ENCODE data around the gene MGA. TPM values are rescaled to one million over a fixed set of nuclear protein-coding genes. Genes with fewer than 3 reads are reported as not detected.
"Not testable (repeated sequence)": the region's sequence is repeated elsewhere in the genome, so short reads cannot be mapped to it uniquely, and the experiment has no call there.

The MGA gene
- total and polyA plus RNA-seq, 4 donors: 2.7 to 86.2 (median 14.1) TPM

DNA sequence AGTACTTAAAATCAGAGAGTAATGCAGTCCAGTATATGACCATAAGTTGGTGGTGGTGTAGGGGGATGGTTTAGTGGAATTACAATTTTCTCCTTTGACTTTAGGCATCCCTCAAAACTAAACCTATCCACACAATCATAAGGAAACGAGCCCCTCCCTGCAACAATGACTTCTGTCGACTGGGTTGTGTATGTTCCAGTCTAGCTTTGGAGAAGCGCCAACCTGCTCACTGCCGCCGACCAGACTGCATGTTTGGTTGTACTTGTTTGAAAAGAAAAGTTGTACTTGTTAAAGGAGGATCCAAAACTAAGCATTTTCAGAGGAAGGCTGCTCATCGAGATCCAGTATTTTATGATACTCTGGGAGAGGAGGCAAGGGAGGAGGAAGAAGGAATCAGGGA is 52.8 kb downstream of the MGA start:
- no peak overlapping the region for H3K27ac ChIP-seq (ENCODE audit: low read depth in 1 of 2, low read length in 1 of 2)
- WGBS, 2 donors: 55 to 66% methylated on average over 6 of the region's 6 CpGs
- no peaks in the 10 kb centered on the region for H3K9me3 ChIP-seq (ENCODE audit: control insufficient read depth in 4 of 4, insufficient read depth in 3 of 4, low read length in 3 of 4)
- ATAC-seq (ENCODE audit: insufficient read depth, low FRiP score): no peak
- no peak overlapping the region for H3K4me3 ChIP-seq
- no peak overlapping the region for H3K9ac ChIP-seq (ENCODE audit: insufficient read depth in 1 of 2, low read length in 2 of 2)
- peaks cover 11 to 32% (median 14%) of the 10 kb centered on the region in 4 donors for H3K36me3 ChIP-seq (ENCODE audit: control insufficient read depth in 4 of 4, insufficient read depth in 4 of 4, low read length in 4 of 4)
- H3K27me3 ChIP-seq (ENCODE audit: control insufficient read depth in 3 of 3, insufficient read depth in 3 of 3, low read length in 2 of 3): no peaks in the 10 kb centered on the region
- H3K4me1 ChIP-seq (ENCODE audit: control insufficient read depth in 5 of 5, insufficient read depth in 5 of 5, low read length in 5 of 5): peaks cover 0 to 15% (median 0%) of the 10 kb centered on the region in 5 donors
- DNase-seq: peak; percentile 68 to 90 (median 80)
- TF ChIP-seq, protein P1, sequence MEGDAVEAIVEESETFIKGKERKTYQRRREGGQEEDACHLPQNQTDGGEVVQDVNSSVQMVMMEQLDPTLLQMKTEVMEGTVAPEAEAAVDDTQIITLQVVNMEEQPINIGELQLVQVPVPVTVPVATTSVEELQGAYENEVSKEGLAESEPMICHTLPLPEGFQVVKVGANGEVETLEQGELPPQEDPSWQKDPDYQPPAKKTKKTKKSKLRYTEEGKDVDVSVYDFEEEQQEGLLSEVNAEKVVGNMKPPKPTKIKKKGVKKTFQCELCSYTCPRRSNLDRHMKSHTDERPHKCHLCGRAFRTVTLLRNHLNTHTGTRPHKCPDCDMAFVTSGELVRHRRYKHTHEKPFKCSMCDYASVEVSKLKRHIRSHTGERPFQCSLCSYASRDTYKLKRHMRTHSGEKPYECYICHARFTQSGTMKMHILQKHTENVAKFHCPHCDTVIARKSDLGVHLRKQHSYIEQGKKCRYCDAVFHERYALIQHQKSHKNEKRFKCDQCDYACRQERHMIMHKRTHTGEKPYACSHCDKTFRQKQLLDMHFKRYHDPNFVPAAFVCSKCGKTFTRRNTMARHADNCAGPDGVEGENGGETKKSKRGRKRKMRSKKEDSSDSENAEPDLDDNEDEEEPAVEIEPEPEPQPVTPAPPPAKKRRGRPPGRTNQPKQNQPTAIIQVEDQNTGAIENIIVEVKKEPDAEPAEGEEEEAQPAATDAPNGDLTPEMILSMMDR (IDR thresholded peaks at IDR 0.05; ENCODE audit: control extremely low read depth, extremely low read depth): no peak

DNA sequence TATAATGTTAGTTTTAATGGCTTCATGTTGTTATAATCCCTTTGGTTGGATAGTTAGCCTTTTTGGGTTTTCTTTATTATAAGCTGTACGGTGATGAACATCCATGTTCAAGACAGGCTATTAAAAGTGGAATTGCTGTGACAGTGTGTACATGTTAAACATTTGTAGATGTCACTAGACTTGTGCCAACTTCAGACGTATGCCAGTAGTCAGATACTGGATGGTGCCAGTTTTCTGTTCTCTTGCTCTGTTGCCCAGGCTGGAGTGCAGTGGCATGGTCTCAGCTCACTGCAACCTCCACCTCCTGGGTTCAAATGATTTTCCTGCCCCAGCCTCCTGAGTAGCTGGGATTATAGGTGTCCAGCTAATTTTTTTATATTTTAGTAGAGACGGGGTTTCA is 54.1 kb downstream of the MGA start:
- Histone ChIP-seq H3K4me1 (ENCODE audit: control insufficient read depth in 5 of 5, insufficient read depth in 5 of 5, low read length in 5 of 5) (peaks cover 0 to 15% (median 0%) of the 10 kb centered on the region in 5 donors), H3K9me3 (ENCODE audit: control insufficient read depth in 4 of 4, insufficient read depth in 3 of 4, low read length in 3 of 4) (no peaks in the 10 kb centered on the region), H3K9ac (ENCODE audit: insufficient read depth in 1 of 2, low read length in 2 of 2) (no peak overlapping the region), H3K27ac (ENCODE audit: low read depth in 1 of 2, low read length in 1 of 2) (no peak overlapping the region), H3K36me3 (ENCODE audit: control insufficient read depth in 4 of 4, insufficient read depth in 4 of 4, low read length in 4 of 4) (peaks cover 9 to 29% (median 13%) of the 10 kb centered on the region in 4 donors), H3K4me3 (no peak overlapping the region), H3K27me3 (ENCODE audit: control insufficient read depth in 3 of 3, insufficient read depth in 3 of 3, low read length in 2 of 3) (no peaks in the 10 kb centered on the region)
- DNase-seq (no peak), ATAC-seq (ENCODE audit: insufficient read depth, low FRiP score) (no peak)
- 88 to 94% methylated on average over 3 of the region's 3 CpGs for WGBS, 2 donors
- TF ChIP-seq, protein P1 (IDR thresholded peaks at IDR 0.05; ENCODE audit: control extremely low read depth, extremely low read depth): no peak

DNA sequence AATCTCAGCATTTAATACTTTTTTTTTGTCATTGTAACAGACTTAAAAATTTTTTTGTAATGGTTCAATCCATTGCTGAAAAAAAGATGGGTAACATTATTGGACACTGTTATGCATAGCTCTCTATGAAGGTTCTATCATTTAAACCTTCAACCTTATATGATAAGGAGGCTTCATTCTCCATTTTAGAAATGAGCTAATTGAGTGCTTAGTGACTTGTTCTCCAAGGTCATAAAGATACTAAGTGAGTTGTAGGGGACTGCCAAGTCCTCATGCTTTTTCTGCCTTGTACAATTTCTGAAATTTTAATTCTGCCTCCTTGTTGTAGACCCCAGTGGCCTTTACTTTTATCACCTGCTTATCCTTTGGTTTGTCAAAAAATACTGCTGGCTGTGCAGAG is 56.7 kb downstream of the MGA start:
- TF ChIP-seq, protein P1 (IDR thresholded peaks at IDR 0.05; ENCODE audit: control extremely low read depth, extremely low read depth): no peak
- Histone ChIP-seq H3K4me3 (no peak overlapping the region), H3K4me1 (ENCODE audit: control insufficient read depth in 5 of 5, insufficient read depth in 5 of 5, low read length in 5 of 5) (peaks cover 0 to 15% (median 0%) of the 10 kb centered on the region in 5 donors), H3K27me3 (ENCODE audit: control insufficient read depth in 3 of 3, insufficient read depth in 3 of 3, low read length in 2 of 3) (no peaks in the 10 kb centered on the region), H3K27ac (ENCODE audit: low read depth in 1 of 2, low read length in 1 of 2) (no peak overlapping the region), H3K36me3 (ENCODE audit: control insufficient read depth in 4 of 4, insufficient read depth in 4 of 4, low read length in 4 of 4) (peaks cover 0 to 13% (median 3%) of the 10 kb centered on the region in 4 donors), H3K9ac (ENCODE audit: insufficient read depth in 1 of 2, low read length in 2 of 2) (no peak overlapping the region), H3K9me3 (ENCODE audit: control insufficient read depth in 4 of 4, insufficient read depth in 3 of 4, low read length in 3 of 4) (no peaks in the 10 kb centered on the region)
- no peak for ATAC-seq (ENCODE audit: insufficient read depth, low FRiP score)
- no peak for DNase-seq

DNA sequence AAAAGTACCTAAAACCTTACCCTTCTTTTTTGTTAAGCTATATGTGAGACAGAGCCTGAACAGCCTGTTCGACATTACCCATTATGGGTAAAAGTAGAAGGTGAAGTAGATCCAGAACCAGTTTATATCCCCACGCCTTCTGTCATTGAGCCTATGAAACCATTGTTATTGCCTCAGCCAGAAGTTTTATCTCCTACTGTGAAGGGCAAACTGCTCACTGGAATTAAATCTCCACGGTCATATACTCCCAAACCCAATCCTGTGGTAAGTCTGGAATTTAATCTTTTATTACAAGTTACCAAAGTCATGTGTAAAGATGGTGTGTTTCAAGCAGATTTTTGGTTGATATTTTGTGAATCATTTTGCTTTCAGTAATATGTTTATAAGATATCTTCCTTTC is 66.9 kb downstream of the MGA start:
- Histone ChIP-seq H3K27me3 (ENCODE audit: control insufficient read depth in 3 of 3, insufficient read depth in 3 of 3, low read length in 2 of 3) (no peaks in the 10 kb centered on the region), H3K9ac (ENCODE audit: insufficient read depth in 1 of 2, low read length in 2 of 2) (no peak overlapping the region), H3K36me3 (ENCODE audit: control insufficient read depth in 4 of 4, insufficient read depth in 4 of 4, low read length in 4 of 4) (peaks cover 5 to 11% (median 8%) of the 10 kb centered on the region in 4 donors), H3K27ac (ENCODE audit: low read depth in 1 of 2, low read length in 1 of 2) (no peak overlapping the region), H3K4me3 (no peak overlapping the region), H3K9me3 (ENCODE audit: control insufficient read depth in 4 of 4, insufficient read depth in 3 of 4, low read length in 3 of 4) (no peaks in the 10 kb centered on the region), H3K4me1 (ENCODE audit: control insufficient read depth in 5 of 5, insufficient read depth in 5 of 5, low read length in 5 of 5) (no peaks in the 10 kb centered on the region)
- no peak for DNase-seq
- ATAC-seq (ENCODE audit: insufficient read depth, low FRiP score): no peak
- TF ChIP-seq, protein P1 (IDR thresholded peaks at IDR 0.05; ENCODE audit: control extremely low read depth, extremely low read depth): no peak
- 97 to 99% methylated on average over 3 of the region's 3 CpGs for WGBS, 2 donors

DNA sequence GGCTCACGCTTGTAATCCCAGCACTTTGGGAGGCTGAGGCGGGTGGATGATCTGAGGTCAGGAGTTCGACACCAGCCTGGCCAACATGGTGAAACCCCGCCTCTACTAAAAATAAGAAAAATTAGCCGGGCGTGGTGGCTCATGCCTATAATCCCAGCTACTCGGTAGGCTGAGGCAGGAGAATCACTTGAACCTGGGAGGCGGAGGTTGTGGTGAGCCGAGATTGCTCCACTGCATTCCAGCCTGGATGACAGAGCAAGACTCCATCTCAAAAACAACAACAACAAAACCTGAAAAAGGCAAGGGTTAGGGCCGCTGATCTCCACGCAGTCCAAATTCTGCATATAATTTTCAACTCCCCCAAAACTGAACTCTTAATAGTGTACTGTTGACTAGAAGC is 67.9 kb downstream of the MGA start:
- not testable (repeated sequence) for DNase-seq

More for the DNA sequence above, 67.9 kb downstream of the MGA start:
- not testable (repeated sequence) for ATAC-seq (ENCODE audit: insufficient read depth, low FRiP score); H3K27ac ChIP-seq (ENCODE audit: low read depth in 1 of 2, low read length in 1 of 2); H3K9ac ChIP-seq (ENCODE audit: insufficient read depth in 1 of 2, low read length in 2 of 2); H3K4me1 ChIP-seq (ENCODE audit: control insufficient read depth in 5 of 5, insufficient read depth in 5 of 5, low read length in 5 of 5); H3K4me3 ChIP-seq; H3K9me3 ChIP-seq (ENCODE audit: control insufficient read depth in 4 of 4, insufficient read depth in 3 of 4, low read length in 3 of 4); H3K27me3 ChIP-seq (ENCODE audit: control insufficient read depth in 3 of 3, insufficient read depth in 3 of 3, low read length in 2 of 3)
- WGBS, 2 donors: 96 to 97% methylated on average over 11 of the region's 11 CpGs
- H3K36me3 ChIP-seq (ENCODE audit: control insufficient read depth in 4 of 4, insufficient read depth in 4 of 4, low read length in 4 of 4): peaks cover 7 to 15% (median 9%) of the 10 kb centered on the region in 4 donors

Measured in lung (tissue), 12 donors.